Mucosa of rectum (tissue), 2 donors: ENCODE measurements around the gene DOHH.

Experiments
- H3K27ac ChIP-seq, 2 donors: one replicate each; pipeline ENCODE4 v1.7.0; 2013; ENCODE audit warnings: inconsistent platforms in 2 of 2, low read depth in 2 of 2, low read length in 2 of 2
- H3K27me3 ChIP-seq, 2 donors: one replicate each; pipeline ENCODE4 v1.7.0; 2013; ENCODE audit warnings: low read length in 2 of 2; ENCODE audit not compliant: control insufficient read depth in 2 of 2, insufficient read depth in 2 of 2
- H3K36me3 ChIP-seq, 2 donors: one replicate each; pipeline ENCODE4 v1.7.0; 2013; ENCODE audit warnings: low read length in 2 of 2; ENCODE audit not compliant: control insufficient read depth in 2 of 2, insufficient read depth in 2 of 2
- H3K4me1 ChIP-seq, 2 donors: one replicate each; pipeline ENCODE4 v1.7.0; 2013; ENCODE audit warnings: low read length in 2 of 2, mild to moderate bottlenecking in 1 of 2; ENCODE audit not compliant: control insufficient read depth in 2 of 2, insufficient read depth in 2 of 2
- H3K4me3 ChIP-seq, 2 donors: one replicate each; pipeline ENCODE4 v1.7.0; 2013; ENCODE audit warnings: low read length in 2 of 2
- H3K9ac ChIP-seq, 2 donors: one replicate each; pipeline ENCODE4 v1.7.0; 2013; ENCODE audit warnings: low read length in 2 of 2, low read depth in 1 of 2, mild to moderate bottlenecking in 1 of 2
- H3K9me3 ChIP-seq, 2 donors: one replicate each; pipeline ENCODE4 v1.7.0; 2013; ENCODE audit warnings: low read length in 2 of 2; ENCODE audit not compliant: control insufficient read depth in 2 of 2
- donor health status: healthy.
- donor health status: Normal muscosa, but diverticular disease.

Gene DOHH

DNA sequence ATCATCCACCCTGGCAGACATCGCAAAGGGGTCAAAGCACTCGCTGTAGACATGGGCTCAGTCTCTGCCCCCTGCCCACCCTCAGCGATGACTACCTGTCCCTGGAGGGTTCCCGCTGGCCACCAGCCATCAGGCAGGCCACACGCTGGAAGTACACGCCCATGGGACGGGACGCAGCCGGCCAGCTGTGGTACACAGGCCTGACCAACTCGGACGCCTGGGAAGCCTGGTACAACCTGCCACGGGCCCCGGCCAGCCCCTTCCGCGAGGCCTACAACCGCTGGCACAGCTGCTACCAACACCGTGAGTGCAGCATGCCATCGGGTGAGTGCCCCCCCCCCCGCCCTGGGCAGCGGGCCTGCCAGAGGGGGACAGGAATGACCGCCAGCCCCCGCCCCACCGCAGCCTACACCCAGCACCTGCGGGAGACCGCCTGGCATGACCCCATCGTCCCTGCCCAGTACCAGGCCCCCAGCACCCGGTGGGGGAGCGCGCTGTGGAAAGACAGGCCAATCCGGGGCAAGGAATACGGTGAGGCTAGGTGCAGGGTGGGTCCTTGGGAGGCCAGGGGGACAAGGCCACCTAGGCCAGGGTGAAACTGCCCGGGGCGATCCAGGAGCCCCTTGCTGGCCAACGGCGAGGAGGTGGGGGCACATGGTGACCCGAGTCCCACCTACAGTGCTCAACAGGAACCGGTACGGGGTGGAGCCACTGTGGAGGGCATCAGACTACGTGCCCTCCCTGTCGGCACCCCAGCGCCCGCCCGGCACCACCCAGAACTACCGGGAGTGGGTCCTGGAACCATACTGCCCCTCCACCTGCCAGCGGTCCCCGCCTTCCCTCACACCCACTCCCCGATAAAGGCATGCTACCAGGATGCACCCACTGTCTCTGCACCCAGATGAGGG lies 42.9 kb upstream of the DOHH start:
- no peaks in the 10 kb centered on the region for H3K27me3 ChIP-seq
- H3K9me3 ChIP-seq, result no peaks in the 10 kb centered on the region
- no peak overlapping the region for H3K27ac ChIP-seq
- H3K4me3 ChIP-seq, result no peak overlapping the region
- no peak overlapping the region for H3K9ac ChIP-seq
- H3K4me1 ChIP-seq, result no peaks in the 10 kb centered on the region
- peaks cover 2 to 6% of the 10 kb centered on the region in 2 donors for H3K36me3 ChIP-seq

DNA sequence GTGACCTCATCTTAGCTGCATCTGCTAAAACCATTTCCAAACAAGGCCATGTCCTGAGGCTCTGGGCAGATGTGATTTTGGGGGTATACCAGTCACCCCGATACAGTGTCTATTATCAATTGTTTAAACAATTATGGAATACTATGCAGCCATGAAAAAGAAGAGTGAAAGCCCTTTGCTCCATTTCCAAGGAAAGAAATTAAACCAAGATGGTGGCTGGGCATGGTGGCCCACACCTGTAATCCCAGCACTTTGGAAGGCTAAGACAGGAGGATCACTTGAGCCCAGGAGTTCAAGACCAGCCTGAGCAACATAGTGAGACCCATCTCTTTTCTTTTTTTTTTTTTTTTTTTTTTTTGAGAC lies 39.3 kb upstream of the DOHH start:
- H3K4me1 ChIP-seq, result no peaks in the 10 kb centered on the region
- H3K27me3 ChIP-seq, result no peaks in the 10 kb centered on the region
- no peak overlapping the region for H3K4me3 ChIP-seq
- H3K9ac ChIP-seq, result no peak overlapping the region
- H3K27ac ChIP-seq, result no peak overlapping the region
- peaks cover 9 to 14% of the 10 kb centered on the region in 2 donors for H3K36me3 ChIP-seq
- no peaks in the 10 kb centered on the region for H3K9me3 ChIP-seq

DNA sequence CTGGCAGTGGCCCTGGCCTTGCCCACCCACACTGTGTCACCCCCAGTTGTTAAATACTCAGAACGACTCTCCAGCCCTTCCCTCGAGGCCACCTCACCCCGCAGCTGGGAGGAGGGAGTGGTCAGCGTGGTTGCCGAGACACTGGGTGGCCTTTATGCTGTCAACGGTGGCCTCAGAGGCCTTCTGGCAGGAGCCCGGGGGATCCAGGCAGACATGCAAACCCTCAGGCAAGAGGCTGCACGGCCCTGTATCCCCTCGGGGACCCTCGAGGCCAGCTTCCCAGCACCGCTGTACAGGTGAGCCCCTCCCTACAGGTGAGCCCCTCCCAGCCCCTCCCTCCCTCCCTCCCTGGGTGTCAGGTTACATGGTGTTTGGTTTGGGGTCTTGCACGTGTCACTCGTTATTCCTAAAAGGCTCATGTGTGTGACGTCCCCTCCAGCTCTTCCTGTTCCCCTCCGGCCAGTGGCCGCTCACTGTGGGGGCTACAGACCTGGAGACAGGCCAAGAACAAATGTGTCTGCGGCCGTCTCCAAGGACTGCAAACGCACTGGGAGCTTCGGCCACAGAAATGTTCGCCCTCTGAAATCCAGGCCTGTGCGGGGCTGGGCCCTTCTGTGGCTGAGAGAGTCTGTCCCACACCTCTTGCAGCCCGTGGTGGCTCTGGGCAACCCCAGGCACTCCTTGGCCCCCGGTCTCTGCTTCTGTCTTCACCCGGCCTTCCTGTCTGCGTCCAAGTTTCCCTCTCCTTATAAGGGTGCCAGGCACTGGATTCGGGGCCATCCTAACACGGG lies 38.7 kb upstream of the DOHH start, which contains the start of gene TEKTIP1:
TEKTIP1 (plus strand) TSS at position 210 of the 791 bp plus-strand sequence; CDS start at position 214, 4 bp downstream.
- no peak within 1 kb of the TSS for H3K9ac ChIP-seq

DNA sequence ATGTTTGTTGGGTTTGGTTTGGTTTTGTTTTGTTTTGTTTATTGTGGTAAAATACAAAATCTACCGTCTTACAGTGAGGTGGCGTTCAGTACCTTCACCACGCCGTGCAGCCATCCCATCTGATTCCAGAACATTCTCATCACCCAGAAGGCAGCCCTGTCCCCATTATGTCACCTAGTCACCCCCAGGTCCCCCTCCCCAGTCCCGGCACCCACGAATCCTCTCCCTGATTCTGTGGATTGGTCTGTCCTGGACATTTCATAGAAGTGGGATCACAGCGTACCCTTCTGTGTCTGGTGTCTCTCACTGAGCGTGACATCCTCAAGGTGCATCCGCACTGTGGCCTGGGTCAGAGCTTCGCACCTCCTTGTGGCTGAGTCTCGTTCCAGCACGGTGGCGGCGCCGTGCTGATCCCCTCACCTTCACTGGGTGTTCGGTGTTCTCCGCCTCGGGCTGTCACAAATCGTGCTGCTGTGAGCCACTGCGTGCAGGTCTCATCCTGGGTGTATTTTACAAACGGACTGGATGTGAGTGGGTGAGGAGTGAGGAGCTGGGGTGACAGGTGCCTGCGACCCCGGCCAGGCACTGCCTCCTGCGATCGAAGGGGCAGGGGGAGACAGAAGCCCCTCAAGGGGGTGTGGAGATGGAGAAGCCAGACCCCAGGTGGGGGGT lies 37.9 kb upstream of the DOHH start:
- Histone ChIP-seq H3K27me3 (no peaks in the 10 kb centered on the region), H3K9me3 (no peaks in the 10 kb centered on the region), H3K27ac (no peak overlapping the region), H3K36me3 (peaks cover 18 to 23% of the 10 kb centered on the region in 2 donors), H3K9ac (no peak overlapping the region), H3K4me1 (no peaks in the 10 kb centered on the region), H3K4me3 (no peak overlapping the region)

More for the DNA sequence above, 38.7 kb upstream of the DOHH start, which contains the start of gene TEKTIP1:
- H3K9me3 ChIP-seq, result no peaks in the 10 kb centered on the region
- H3K27ac ChIP-seq, result no peak within 1 kb of the TSS
- no peaks in the 10 kb centered on the region for H3K27me3 ChIP-seq
- H3K36me3 ChIP-seq, result peaks cover 14 to 18% of the 10 kb centered on the region in 2 donors
- no peaks in the 10 kb centered on the region for H3K4me1 ChIP-seq
- no peak within 1 kb of the TSS for H3K4me3 ChIP-seq

DNA sequence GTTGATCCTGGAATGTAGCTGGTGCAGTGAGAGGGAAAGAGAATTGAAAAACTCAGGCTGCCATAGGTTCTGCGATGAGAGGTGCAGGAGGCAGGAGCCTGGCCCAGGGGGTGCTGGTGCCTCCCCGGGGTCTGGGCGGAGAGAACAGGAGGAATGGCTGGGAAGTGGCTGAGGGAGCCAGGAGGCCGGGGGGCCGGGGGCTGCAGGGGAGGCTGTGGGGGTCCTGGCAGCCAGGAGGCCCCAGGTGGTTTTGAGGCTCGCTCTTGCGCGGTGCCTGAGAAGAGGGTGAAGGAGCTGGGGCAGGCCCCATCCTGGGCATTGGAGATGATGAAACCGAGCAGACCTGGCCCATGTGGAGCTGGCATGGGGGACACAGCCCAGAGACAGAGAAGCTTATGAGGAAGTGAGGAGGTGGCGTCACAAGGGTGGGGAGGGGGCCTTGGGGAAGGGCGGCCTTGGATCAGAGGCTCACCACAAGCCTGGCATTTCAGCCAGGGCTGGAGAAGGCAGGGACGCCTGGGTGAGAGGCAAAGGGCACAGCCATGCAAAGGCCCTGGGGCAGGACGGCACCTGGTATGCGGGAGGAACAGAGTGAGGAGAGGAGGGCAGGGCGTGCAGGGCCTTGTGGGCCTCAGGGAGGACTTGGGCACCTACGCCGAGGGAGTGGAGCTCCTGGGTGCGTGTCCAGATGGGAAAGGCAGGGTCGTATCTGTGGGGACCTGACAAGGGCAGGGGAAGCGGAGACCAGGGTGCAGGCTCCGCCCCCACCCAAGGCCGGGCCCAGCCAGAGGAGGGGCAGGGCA lies 37.2 kb upstream of the DOHH start:
- Histone ChIP-seq H3K27ac (no peak overlapping the region), H3K36me3 (peaks cover 25 to 29% of the 10 kb centered on the region in 2 donors), H3K4me1 (no peaks in the 10 kb centered on the region), H3K9me3 (no peaks in the 10 kb centered on the region), H3K27me3 (no peaks in the 10 kb centered on the region), H3K9ac (no peak overlapping the region), H3K4me3 (no peak overlapping the region)

DNA sequence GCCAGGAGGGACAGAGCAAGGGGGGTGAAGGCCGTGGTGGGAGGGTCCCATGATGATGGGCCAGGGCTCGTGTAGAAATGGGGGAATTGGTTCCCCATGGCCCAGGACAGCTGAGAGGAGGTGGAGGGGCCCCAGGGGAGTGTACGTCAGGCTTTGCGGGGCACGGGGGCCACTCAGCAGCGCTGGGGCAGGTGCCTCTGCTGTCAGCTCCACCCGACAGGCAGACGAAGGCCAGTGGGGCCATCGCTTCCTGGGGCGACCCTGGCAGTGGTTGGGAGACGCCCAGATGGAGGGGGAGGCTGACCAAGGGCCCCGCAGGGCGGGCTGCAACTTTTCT lies 36.6 kb upstream of the DOHH start:
- no peak overlapping the region for H3K9ac ChIP-seq
- H3K9me3 ChIP-seq, result no peaks in the 10 kb centered on the region
- no peak overlapping the region for H3K27ac ChIP-seq
- no peaks in the 10 kb centered on the region for H3K4me1 ChIP-seq
- H3K36me3 ChIP-seq, result peaks cover 31 to 34% of the 10 kb centered on the region in 2 donors
- no peaks in the 10 kb centered on the region for H3K27me3 ChIP-seq
- H3K4me3 ChIP-seq, result no peak overlapping the region

DNA sequence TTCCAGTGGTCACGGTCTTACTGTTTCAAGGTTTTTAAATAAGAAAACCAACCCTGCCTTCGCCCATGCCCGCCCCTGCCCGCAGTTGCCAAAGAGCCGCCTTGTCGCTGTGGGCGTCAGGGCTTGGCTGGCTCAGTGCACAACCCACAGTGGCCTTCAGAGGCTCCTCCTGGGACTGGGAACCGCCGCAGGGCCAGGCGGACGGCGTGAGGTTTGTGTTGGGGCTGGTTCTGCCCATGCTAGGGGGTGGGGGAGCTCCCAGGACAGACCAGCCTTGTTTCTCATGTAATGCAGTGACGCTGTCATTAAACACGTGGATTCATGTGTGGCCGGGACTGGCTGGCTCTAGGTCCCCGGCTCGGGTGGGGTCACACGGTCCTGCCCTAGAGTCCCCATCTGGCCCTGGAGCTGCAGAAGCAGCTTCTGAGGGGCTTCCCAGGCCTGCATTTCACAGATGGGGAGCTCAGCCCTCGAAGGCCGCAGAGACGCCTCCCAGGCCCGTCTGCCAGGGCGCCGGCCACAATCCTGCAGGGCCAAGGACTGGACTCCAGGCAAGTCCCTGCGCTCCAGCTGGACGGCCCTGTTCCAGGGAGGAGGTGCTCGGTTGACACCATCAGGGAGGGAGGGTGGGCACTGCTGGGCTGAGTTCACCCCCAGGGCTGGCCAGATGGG lies 36.1 kb upstream of the DOHH start:
- H3K9me3 ChIP-seq, result no peaks in the 10 kb centered on the region
- no peak overlapping the region for H3K4me3 ChIP-seq
- no peak overlapping the region for H3K27ac ChIP-seq
- no peaks in the 10 kb centered on the region for H3K4me1 ChIP-seq
- no peaks in the 10 kb centered on the region for H3K27me3 ChIP-seq
- H3K36me3 ChIP-seq, result peaks cover 32 to 39% of the 10 kb centered on the region in 2 donors
- H3K9ac ChIP-seq, result no peak overlapping the region

DNA sequence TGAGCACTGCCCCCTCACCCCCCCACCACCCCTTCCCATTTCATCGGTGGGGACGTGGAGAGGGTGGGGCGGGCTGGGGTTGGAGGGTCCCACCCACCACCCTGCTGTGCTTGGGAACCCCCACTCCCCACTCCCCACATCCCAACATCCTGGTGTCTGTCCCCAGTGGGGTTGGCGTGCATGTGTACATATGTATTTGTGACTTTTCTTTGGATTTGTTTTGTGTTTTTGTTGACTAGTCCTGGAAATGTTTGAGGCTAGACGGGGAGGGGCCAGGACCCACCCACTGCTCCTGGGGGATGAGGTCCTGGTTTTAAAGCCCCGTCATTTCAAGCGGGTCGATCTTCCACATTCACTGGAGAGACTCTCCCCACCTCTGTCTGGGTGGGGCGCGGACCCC lies 35.5 kb upstream of the DOHH start:
- no peak overlapping the region for H3K9ac ChIP-seq
- H3K27me3 ChIP-seq, result no peaks in the 10 kb centered on the region
- H3K4me3 ChIP-seq, result no peak overlapping the region
- H3K9me3 ChIP-seq, result no peaks in the 10 kb centered on the region
- H3K27ac ChIP-seq, result no peak overlapping the region
- peaks cover 32 to 41% of the 10 kb centered on the region in 2 donors for H3K36me3 ChIP-seq
- no peaks in the 10 kb centered on the region for H3K4me1 ChIP-seq

DNA sequence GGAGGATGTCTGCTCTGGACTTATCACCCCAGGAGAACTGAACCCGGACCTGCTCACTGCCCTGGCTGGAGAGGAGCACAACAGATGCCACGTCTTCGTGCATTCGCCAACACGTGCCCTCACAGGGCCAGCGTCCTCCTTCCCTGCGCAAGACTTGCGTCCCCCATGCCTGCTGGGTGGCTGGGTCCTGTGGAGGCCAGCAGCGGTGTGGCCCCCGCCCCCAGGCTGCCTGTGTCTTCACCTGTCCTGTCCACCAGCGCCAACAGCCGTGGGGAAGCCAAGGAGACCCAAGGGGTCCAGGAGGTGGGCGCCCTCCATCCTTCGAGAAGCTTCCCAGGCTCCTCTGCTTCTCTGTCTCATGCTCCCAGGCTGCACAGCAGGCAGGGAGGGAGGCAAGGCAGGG lies 35.1 kb upstream of the DOHH start:
- Histone ChIP-seq H3K4me3 (no peak overlapping the region), H3K27ac (no peak overlapping the region), H3K9ac (no peak overlapping the region), H3K36me3 (peaks cover 32 to 44% of the 10 kb centered on the region in 2 donors), H3K4me1 (no peaks in the 10 kb centered on the region), H3K27me3 (no peaks in the 10 kb centered on the region), H3K9me3 (no peaks in the 10 kb centered on the region)
